Stomach smooth muscle (tissue), 2 donors: ENCODE results near the gene CDHR5.
"Not testable (repeated sequence)": the region's sequence is repeated elsewhere in the genome, so short reads cannot be mapped to it uniquely, and the experiment has no call there.

ENCODE experiments used
- H3K27ac ChIP-seq: one replicate; pipeline ENCODE4 v1.7.0; 2013; ENCODE audit warnings: mild to moderate bottlenecking, low read length, inconsistent platforms
- H3K27me3 ChIP-seq, 2 donors: one replicate each; pipeline ENCODE4 v1.7.0; 2013; ENCODE audit warnings: low read length in 2 of 2; ENCODE audit not compliant: insufficient read depth in 2 of 2, control insufficient read depth in 1 of 2
- H3K36me3 ChIP-seq, 2 donors: one replicate each; pipeline ENCODE4 v1.7.0; 2013; ENCODE audit warnings: low read length in 2 of 2; ENCODE audit not compliant: control insufficient read depth in 2 of 2, insufficient read depth in 2 of 2
- H3K4me1 ChIP-seq: one replicate; pipeline ENCODE4 v1.7.0; 2013; ENCODE audit warnings: low read length; ENCODE audit not compliant: control insufficient read depth, insufficient read depth
- H3K4me3 ChIP-seq, 2 donors: one replicate each; pipeline ENCODE4 v1.7.0; 2013; ENCODE audit warnings: low read length in 2 of 2
- H3K9ac ChIP-seq, 2 donors: one replicate each; pipeline ENCODE4 v1.7.0; 2013; ENCODE audit warnings: low read length in 2 of 2, mild to moderate bottlenecking in 1 of 2
- H3K9me3 ChIP-seq, 2 donors: one replicate each; pipeline ENCODE4 v1.7.0; 2013; ENCODE audit warnings: low read length in 2 of 2; ENCODE audit not compliant: control insufficient read depth in 2 of 2
- donor health status: healthy.
- donor health status: Pancreatic carcinoma.

CDHR5 gene

GRCh38 chr11:657691-658126, 33.0 kb upstream of the CDHR5 start:
- no peak overlapping the region for H3K27ac ChIP-seq
- H3K4me1 ChIP-seq = peaks cover 2% of the 10 kb centered on the region
- H3K36me3 ChIP-seq = peaks cover 13 to 15% of the 10 kb centered on the region in 2 donors
- H3K9me3 ChIP-seq = no peaks in the 10 kb centered on the region
- H3K4me3 ChIP-seq = no peak overlapping the region
- no peak overlapping the region for H3K9ac ChIP-seq
- no peaks in the 10 kb centered on the region for H3K27me3 ChIP-seq

GRCh38 chr11:656866-657265, 32.1 kb upstream of the CDHR5 start:
- Histone ChIP-seq H3K9me3 (no peaks in the 10 kb centered on the region), H3K27ac (no peak overlapping the region), H3K36me3 (peaks cover 13 to 15% of the 10 kb centered on the region in 2 donors), H3K4me3 (no peak overlapping the region), H3K9ac (no peak overlapping the region), H3K4me1 (no peaks in the 10 kb centered on the region), H3K27me3 (no peaks in the 10 kb centered on the region)

- no peak overlapping the region for H3K9ac ChIP-seq
- H3K27ac ChIP-seq = no peak overlapping the region
- H3K36me3 ChIP-seq = peaks cover 13 to 15% of the 10 kb centered on the region in 2 donors
- H3K4me3 ChIP-seq = no peak overlapping the region
- no peaks in the 10 kb centered on the region for H3K27me3 ChIP-seq
- H3K4me1 ChIP-seq = no peaks in the 10 kb centered on the region
- no peaks in the 10 kb centered on the region for H3K9me3 ChIP-seq
Observed at GRCh38 chr11:656426-656825, 31.7 kb upstream of the CDHR5 start.

GRCh38 chr11:655036-655726, 30.4 kb upstream of the CDHR5 start:
- no peaks in the 10 kb centered on the region for H3K27me3 ChIP-seq
- no peaks in the 10 kb centered on the region for H3K9me3 ChIP-seq
- H3K4me3 ChIP-seq = no peak overlapping the region
- peaks cover 13% of the 10 kb centered on the region in 2 donors for H3K36me3 ChIP-seq
- H3K9ac ChIP-seq = no peak overlapping the region
- no peaks in the 10 kb centered on the region for H3K4me1 ChIP-seq
- no peak overlapping the region for H3K27ac ChIP-seq

- H3K9me3 ChIP-seq, H3K27ac ChIP-seq, H3K27me3 ChIP-seq, H3K4me3 ChIP-seq, H3K9ac ChIP-seq, H3K4me1 ChIP-seq: not testable (repeated sequence)
- peaks cover 7 to 11% of the 10 kb centered on the region in 2 donors for H3K36me3 ChIP-seq
Observed at GRCh38 chr11:654444-654843, 29.7 kb upstream of the CDHR5 start.

- Histone ChIP-seq H3K4me1 (no peaks in the 10 kb centered on the region), H3K4me3 (no peak overlapping the region), H3K36me3 (peaks cover 5 to 8% of the 10 kb centered on the region in 2 donors), H3K27me3 (no peaks in the 10 kb centered on the region), H3K27ac (no peak overlapping the region), H3K9ac (no peak overlapping the region), H3K9me3 (no peaks in the 10 kb centered on the region)
Observed at GRCh38 chr11:653837-654236, 29.1 kb upstream of the CDHR5 start.

GRCh38 chr11:653136-653535, 28.4 kb upstream of the CDHR5 start:
- H3K9ac ChIP-seq, H3K4me1 ChIP-seq, H3K27ac ChIP-seq, H3K4me3 ChIP-seq, H3K9me3 ChIP-seq, H3K27me3 ChIP-seq: not testable (repeated sequence)
- H3K36me3 ChIP-seq = peaks cover 5 to 10% of the 10 kb centered on the region in 2 donors

GRCh38 chr11:650482-650881, 25.7 kb upstream of the CDHR5 start:
- Histone ChIP-seq H3K9ac (no peak overlapping the region), H3K36me3 (peaks cover 5 to 6% of the 10 kb centered on the region in 2 donors), H3K9me3 (no peaks in the 10 kb centered on the region), H3K4me3 (no peak overlapping the region), H3K27me3 (no peaks in the 10 kb centered on the region), H3K4me1 (no peaks in the 10 kb centered on the region), H3K27ac (no peak overlapping the region)

GRCh38 chr11:647672-648158, 23.0 kb upstream of the CDHR5 start:
- not testable (repeated sequence) for H3K4me3 ChIP-seq, H3K4me1 ChIP-seq, H3K27me3 ChIP-seq, H3K9ac ChIP-seq, H3K27ac ChIP-seq, H3K9me3 ChIP-seq, H3K36me3 ChIP-seq

GRCh38 chr11:646214-646613, 21.5 kb upstream of the CDHR5 start:
- no peaks in the 10 kb centered on the region for H3K27me3 ChIP-seq
- H3K36me3 ChIP-seq = peaks cover 6 to 7% of the 10 kb centered on the region in 2 donors
- H3K9ac ChIP-seq = no peak overlapping the region
- H3K9me3 ChIP-seq = no peaks in the 10 kb centered on the region
- H3K4me3 ChIP-seq = no peak overlapping the region
- H3K4me1 ChIP-seq = no peaks in the 10 kb centered on the region
- no peak overlapping the region for H3K27ac ChIP-seq

- Histone ChIP-seq H3K27me3 (no peaks in the 10 kb centered on the region), H3K9me3 (no peaks in the 10 kb centered on the region), H3K27ac (no peak overlapping the region), H3K4me3 (no peak overlapping the region), H3K36me3 (peaks cover 6 to 7% of the 10 kb centered on the region in 2 donors), H3K9ac (no peak overlapping the region), H3K4me1 (no peaks in the 10 kb centered on the region)
Observed at GRCh38 chr11:645536-645935, 20.8 kb upstream of the CDHR5 start.
